ENCODE measurements around the gene DDX10.

DDX10 gene

DNA sequence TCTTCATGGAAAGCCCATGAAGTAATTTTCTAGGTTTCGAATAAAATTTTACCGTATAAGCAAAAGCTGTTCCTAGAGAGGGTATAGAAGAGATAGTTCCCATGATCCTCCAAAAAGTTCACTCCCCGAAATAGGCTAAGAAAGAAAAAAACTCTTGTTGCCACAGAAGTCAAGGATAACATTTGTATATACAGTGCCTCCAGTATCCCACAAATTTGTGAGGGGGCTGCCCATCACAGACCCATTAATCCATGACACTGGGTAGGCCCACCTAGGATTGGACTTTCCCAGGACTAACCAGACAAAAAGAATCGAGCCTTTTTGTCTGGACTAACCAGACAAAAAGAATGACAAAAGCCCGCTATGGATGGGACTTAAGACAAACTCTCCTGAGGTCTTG lies 233.0 kb downstream of the DDX10 start:
- no peak for DNase-seq (ENCODE audit: low read depth in 1 of 2, low spot score in 1 of 2)

DNA sequence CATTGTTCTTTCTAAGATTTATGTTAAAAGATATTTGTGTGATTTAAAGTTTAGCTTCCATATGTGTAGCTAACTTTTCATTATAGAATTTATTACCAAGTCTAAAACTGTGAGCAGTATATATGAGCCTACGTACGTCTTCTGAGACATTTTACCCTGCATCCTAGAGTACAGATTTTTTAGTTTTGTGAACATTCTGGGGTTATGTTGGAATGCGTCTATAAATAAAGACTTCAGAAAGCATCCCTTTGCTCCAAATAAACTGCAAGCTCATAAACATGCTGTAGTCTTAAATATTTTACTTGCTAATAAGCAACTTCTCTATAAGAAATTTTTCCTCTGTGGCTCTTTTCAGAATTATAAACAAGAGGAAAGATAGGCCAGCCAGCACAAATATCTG lies 236.5 kb downstream of the DDX10 start:
- DNase-seq (ENCODE audit: low read depth in 1 of 2, low spot score in 1 of 2) = no peak

DNA sequence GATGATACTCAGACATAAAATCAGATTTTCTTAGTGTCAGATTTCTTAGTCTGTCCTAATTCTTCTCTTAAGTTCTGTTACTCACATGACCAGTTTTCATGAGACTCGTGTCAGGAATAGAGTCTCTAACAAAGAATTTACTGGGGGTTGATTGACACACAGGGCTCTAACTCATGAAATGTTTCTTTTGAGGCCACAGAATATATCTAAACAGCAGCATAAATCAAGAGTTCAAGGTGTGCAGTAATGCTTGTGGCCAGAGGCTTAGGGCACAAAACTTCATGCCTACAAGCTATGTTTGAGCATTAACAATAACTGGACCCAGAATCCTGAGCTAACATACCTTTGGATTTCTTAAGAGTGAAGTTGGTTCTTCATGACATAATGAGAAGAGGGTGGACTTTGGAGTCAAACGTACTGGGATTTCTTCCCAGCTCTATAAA lies 237.2 kb downstream of the DDX10 start:
- DNase-seq (ENCODE audit: low read depth in 1 of 2, low spot score in 1 of 2) = no peak

DNA sequence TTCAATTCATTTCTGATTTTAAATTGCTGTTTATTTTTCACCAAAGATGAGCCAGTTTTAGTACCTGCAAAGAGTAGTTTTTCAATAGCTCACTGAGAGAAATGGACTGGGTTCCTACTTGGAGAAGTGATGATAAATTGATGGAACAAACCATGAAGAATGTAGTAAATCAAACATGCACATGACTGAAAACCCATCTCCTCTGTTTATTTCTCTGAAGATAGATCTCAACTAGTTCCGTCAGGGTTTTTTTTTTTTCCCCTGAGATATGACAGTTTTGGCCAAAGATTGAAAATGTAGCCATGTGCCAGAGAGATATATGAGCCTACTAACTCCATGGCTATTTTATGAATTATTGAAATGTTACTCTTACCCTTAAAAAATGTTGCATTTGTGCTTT lies 239.6 kb downstream of the DDX10 start:
- DNase-seq (ENCODE audit: low read depth in 1 of 2, low spot score in 1 of 2) = no peak

- DNase-seq (ENCODE audit: low read depth in 1 of 2, low spot score in 1 of 2) = no peak
Observed at GRCh38 chr11:108906329-108906728, 241.5 kb downstream of the DDX10 start.

GRCh38 chr11:108906826-108907225 lies 242.0 kb downstream of the DDX10 start:
- no peak for DNase-seq (ENCODE audit: low read depth in 1 of 2, low spot score in 1 of 2)

GRCh38 chr11:108909041-108909440 lies 244.2 kb downstream of the DDX10 start:
- no peak for DNase-seq (ENCODE audit: low read depth in 1 of 2, low spot score in 1 of 2)

DNA sequence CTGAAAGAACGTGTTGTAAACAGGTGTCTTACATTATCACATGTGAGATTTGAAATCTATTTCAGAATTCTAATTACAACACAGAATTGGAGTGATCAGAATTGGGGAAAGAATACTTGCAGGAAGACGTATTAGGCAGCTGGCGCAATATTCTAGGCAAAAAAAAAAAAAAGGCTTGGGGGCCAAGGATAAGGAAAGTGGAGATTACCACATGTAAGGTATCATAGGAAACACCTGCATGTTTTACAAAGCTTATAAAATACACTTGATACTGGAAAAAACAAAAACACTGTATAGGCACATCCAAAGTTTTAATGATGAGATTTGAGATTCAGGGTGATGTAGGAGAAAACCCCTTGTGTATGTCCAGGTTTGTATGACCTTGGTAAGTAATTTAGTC lies 245.1 kb downstream of the DDX10 start:
- DNase-seq (ENCODE audit: low read depth in 1 of 2, low spot score in 1 of 2) = no peak

GRCh38 chr11:108912581-108912980 lies 247.7 kb downstream of the DDX10 start:
- DNase-seq (ENCODE audit: low read depth in 1 of 2, low spot score in 1 of 2) = no peak

- no peak for DNase-seq (ENCODE audit: low read depth in 1 of 2, low spot score in 1 of 2)
Observed at GRCh38 chr11:108913204-108913603, 248.3 kb downstream of the DDX10 start.

- DNase-seq (ENCODE audit: low read depth in 1 of 2, low spot score in 1 of 2) = no peak
Observed at GRCh38 chr11:108914211-108914610, 249.3 kb downstream of the DDX10 start.

DNA sequence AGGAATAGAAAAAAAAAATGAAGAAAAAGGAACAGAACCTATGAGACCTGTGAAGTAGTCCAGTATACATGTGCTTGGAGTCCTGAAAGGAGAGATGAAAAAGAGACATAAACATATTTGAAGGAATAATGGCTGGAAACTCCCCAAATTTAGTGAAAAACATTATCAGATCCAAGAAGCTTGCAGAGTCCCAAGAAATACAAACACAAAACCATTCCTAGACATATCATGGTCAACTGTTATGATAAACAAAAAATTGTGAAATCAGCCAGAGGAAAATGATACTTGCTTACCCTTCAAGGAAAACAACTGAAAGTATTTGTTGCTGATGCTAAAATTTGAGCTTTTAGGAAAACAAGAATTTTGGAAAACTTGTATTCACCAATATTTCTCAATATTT lies 250.1 kb downstream of the DDX10 start:
- DNase-seq (ENCODE audit: low read depth in 1 of 2, low spot score in 1 of 2) = no peak

DNA sequence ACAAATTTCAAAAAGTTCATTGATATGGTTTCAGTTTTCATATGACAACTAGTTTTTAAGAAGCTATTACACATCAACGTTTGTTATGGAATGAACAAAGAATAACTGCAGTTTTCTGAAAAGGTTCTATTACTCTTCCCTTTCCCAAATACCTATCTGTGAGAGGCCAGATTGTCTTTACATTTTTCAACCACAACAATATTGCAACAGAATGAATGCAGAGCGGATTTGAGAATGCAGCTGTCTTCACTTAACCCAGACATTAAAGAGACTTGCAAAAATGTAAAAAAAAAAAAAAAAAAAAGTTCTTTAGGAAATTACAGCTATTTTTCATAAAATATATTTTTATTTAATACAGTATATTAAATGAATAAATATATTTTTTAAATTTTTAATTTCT lies 250.8 kb downstream of the DDX10 start:
- no peak for DNase-seq (ENCODE audit: low read depth in 1 of 2, low spot score in 1 of 2)

- no peak for DNase-seq (ENCODE audit: low read depth in 1 of 2, low spot score in 1 of 2)
Observed at GRCh38 chr11:108916290-108916689, 251.4 kb downstream of the DDX10 start.

GRCh38 chr11:108916935-108917334 lies 252.1 kb downstream of the DDX10 start:
- DNase-seq (ENCODE audit: low read depth in 1 of 2, low spot score in 1 of 2) = no peak

- DNase-seq (ENCODE audit: low read depth in 1 of 2, low spot score in 1 of 2) = no peak
Observed at GRCh38 chr11:108921211-108921610, 256.3 kb downstream of the DDX10 start.

GRCh38 chr11:108922241-108922640 lies 257.4 kb downstream of the DDX10 start:
- DNase-seq (ENCODE audit: low read depth in 1 of 2, low spot score in 1 of 2) = no peak

- DNase-seq (ENCODE audit: low read depth in 1 of 2, low spot score in 1 of 2) = no peak
Observed at GRCh38 chr11:108923413-108923812, 258.5 kb downstream of the DDX10 start.

- no peak for DNase-seq (ENCODE audit: low read depth in 1 of 2, low spot score in 1 of 2)
Observed at GRCh38 chr11:108926171-108926840, 261.4 kb downstream of the DDX10 start.

DNA sequence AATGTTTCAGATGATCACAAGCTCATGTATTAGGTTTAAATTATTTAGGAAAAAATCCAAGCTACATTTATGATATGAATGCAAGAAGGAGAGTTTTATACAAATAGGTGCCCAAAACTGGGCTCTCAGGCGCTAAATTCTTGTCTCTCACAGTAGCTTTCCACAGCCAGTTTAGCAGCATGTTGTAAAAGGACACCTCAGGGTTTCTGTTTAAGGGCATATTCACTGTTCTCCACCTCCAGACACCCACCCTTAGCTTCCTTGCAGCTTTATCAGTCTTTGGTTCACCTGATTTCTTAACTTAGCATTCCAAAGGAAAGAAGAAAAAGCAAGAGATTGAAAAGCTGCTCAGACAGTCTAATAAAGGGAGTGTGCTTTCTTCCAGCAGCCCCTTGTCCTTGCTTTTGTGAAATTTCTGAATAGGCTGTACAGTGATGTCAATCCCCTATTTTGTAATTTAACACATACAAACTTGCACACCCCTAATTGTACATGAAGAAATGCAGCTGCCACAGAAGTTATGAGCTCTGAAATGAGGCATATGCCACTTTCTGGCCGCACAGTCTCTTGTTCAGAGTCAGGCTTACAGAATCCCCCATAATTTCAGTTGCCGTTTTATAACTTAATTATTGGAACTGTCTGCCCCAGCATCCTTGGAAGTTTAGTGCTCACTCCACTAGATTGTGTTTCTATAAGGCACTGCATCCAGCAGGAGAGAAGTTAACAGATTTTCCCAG lies 262.1 kb downstream of the DDX10 start:
- DNase-seq (ENCODE audit: low read depth in 1 of 2, low spot score in 1 of 2) = no peak

- no peak for DNase-seq (ENCODE audit: low read depth in 1 of 2, low spot score in 1 of 2)
Observed at GRCh38 chr11:108927791-108928545, 263.1 kb downstream of the DDX10 start.

- DNase-seq (ENCODE audit: low read depth in 1 of 2, low spot score in 1 of 2) = no peak
Observed at GRCh38 chr11:108929241-108929640, 264.4 kb downstream of the DDX10 start.

Measured in activated CD4-positive, alpha-beta T cell treated with anti-CD3 and anti-CD28 coated beads, Interleukin-2, amount 50 U/mL, for 24 hours (primary cell).